HL-60 (cell line): ENCODE results near the gene PTPN1.

Experiments used
- POLR2AphosphoS5 ChIP-seq: IDR thresholded peaks from 2 replicates; pipeline ENCODE4 v1.6.1; 2012; ENCODE audit warnings: low read depth
- TF ChIP-seq, protein P1 (sequence below): IDR thresholded peaks from one replicate; pipeline ENCODE4 v1.5.1; 2011; ENCODE audit warnings: low read length, control low read depth, inconsistent platforms; ENCODE audit not compliant: insufficient read depth

GRCh38 chr20:50618537-50618936 is 108.4 kb downstream of the PTPN1 start:
- TF ChIP-seq, protein P1, sequence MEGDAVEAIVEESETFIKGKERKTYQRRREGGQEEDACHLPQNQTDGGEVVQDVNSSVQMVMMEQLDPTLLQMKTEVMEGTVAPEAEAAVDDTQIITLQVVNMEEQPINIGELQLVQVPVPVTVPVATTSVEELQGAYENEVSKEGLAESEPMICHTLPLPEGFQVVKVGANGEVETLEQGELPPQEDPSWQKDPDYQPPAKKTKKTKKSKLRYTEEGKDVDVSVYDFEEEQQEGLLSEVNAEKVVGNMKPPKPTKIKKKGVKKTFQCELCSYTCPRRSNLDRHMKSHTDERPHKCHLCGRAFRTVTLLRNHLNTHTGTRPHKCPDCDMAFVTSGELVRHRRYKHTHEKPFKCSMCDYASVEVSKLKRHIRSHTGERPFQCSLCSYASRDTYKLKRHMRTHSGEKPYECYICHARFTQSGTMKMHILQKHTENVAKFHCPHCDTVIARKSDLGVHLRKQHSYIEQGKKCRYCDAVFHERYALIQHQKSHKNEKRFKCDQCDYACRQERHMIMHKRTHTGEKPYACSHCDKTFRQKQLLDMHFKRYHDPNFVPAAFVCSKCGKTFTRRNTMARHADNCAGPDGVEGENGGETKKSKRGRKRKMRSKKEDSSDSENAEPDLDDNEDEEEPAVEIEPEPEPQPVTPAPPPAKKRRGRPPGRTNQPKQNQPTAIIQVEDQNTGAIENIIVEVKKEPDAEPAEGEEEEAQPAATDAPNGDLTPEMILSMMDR = no peak
- TF ChIP-seq POLR2AphosphoS5 = no peak
